ENCODE measurements around the gene SQSTM1. TPM values are rescaled to one million over a fixed set of nuclear protein-coding genes. Genes with fewer than 3 reads are reported as not detected.

The SQSTM1 gene
- polyA plus RNA-seq, 1 of the 3 experiments (the other 2 are of a cell fraction), result 181 TPM

- CTCF ChIA-PET, result interaction anchor here (0.9 to 8.3 kb wide), 4 partner anchors 9 to 29 kb away, joined by 3 to 67 read pairs (median 3); no protein-coding TSS in a partner anchor
- POLR2A ChIA-PET, result no interaction called here
- H3K4me2 ChIP-seq, result no peak overlapping the region
These were observed 27.9 kb upstream of the SQSTM1 start for GRCh38 chr5:179792612-179793467.

More at GRCh38 chr5:179792612-179793467, 27.9 kb upstream of the SQSTM1 start:
- Histone ChIP-seq H3K9me2 (no peaks in the 10 kb centered on the region), H4K20me1 (ENCODE audit: insufficient read depth) (no peaks in the 10 kb centered on the region), H3K9me3 (no peaks in the 10 kb centered on the region), H3F3A (replicated peaks; ENCODE audit: insufficient read depth) (peaks cover 4% of the 10 kb centered on the region), H3K79me2 (ENCODE audit: insufficient read depth) (no peaks in the 10 kb centered on the region), H3K4me1 (ENCODE audit: control insufficient read depth in 1 of 2, insufficient read depth in 2 of 2, low read depth in 1 of 2, low read length in 1 of 2) (peaks cover 0 to 14% of the 10 kb centered on the region in 2 experiments; a peak in 1 of 4 replicates), H2AFZ (ENCODE audit: low read depth) (no peak overlapping the region), H3K27me3 (ENCODE audit: insufficient read depth) (no peaks in the 10 kb centered on the region), H3K36me3 (replicated peaks in 1 of 2; ENCODE audit: control insufficient read depth in 1 of 2, insufficient read depth in 2 of 2, low read length in 1 of 2) (peaks cover 0 to 5% of the 10 kb centered on the region in 2 experiments), H3K4me3 (ENCODE audit: low read depth in 2 of 2, low read length in 1 of 2) (no peak overlapping the region), H3K27ac (ENCODE audit: low read depth in 2 of 2, low read length in 1 of 2) (no peak overlapping the region), H3K9ac (no peak overlapping the region)
- TF ChIP-seq TCF12 (IDR thresholded peaks at IDR 0.05), result no peak
- TF ChIP-seq, protein P1, sequence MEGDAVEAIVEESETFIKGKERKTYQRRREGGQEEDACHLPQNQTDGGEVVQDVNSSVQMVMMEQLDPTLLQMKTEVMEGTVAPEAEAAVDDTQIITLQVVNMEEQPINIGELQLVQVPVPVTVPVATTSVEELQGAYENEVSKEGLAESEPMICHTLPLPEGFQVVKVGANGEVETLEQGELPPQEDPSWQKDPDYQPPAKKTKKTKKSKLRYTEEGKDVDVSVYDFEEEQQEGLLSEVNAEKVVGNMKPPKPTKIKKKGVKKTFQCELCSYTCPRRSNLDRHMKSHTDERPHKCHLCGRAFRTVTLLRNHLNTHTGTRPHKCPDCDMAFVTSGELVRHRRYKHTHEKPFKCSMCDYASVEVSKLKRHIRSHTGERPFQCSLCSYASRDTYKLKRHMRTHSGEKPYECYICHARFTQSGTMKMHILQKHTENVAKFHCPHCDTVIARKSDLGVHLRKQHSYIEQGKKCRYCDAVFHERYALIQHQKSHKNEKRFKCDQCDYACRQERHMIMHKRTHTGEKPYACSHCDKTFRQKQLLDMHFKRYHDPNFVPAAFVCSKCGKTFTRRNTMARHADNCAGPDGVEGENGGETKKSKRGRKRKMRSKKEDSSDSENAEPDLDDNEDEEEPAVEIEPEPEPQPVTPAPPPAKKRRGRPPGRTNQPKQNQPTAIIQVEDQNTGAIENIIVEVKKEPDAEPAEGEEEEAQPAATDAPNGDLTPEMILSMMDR (IDR thresholded peaks at IDR 0.05), result no peak
- TF ChIP-seq SIN3A (IDR thresholded peaks at IDR 0.05; ENCODE audit: borderline replicate concordance, low read depth, low read length), result no peak
- TF ChIP-seq, protein P2, sequence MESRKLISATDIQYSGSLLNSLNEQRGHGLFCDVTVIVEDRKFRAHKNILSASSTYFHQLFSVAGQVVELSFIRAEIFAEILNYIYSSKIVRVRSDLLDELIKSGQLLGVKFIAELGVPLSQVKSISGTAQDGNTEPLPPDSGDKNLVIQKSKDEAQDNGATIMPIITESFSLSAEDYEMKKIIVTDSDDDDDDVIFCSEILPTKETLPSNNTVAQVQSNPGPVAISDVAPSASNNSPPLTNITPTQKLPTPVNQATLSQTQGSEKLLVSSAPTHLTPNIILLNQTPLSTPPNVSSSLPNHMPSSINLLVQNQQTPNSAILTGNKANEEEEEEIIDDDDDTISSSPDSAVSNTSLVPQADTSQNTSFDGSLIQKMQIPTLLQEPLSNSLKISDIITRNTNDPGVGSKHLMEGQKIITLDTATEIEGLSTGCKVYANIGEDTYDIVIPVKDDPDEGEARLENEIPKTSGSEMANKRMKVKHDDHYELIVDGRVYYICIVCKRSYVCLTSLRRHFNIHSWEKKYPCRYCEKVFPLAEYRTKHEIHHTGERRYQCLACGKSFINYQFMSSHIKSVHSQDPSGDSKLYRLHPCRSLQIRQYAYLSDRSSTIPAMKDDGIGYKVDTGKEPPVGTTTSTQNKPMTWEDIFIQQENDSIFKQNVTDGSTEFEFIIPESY (IDR thresholded peaks at IDR 0.05; ENCODE audit: borderline replicate concordance, low read depth), result no peak
- TF ChIP-seq GATA2 (CRISPR knock-in tag; IDR thresholded peaks at IDR 0.05), result no peak
- no peak for TF ChIP-seq TAF1 (IDR thresholded peaks at IDR 0.05; ENCODE audit: borderline replicate concordance, low read depth, low read length)
- no peak for TF ChIP-seq PBX3 (IDR thresholded peaks at IDR 0.05)
- TF ChIP-seq EZH2phosphoT487 (IDR thresholded peaks at IDR 0.05; ENCODE audit: borderline replicate concordance, low read depth), result no peak
- no peak for TF ChIP-seq USF1 (IDR thresholded peaks at IDR 0.05; ENCODE audit: borderline replicate concordance, low read depth)
- TF ChIP-seq SMC3 (IDR thresholded peaks at IDR 0.05; ENCODE audit: low read depth, low read length), result no peak
- WGBS (ENCODE audit: low lambda C conversion rate), result 92% methylated on average over 15 of the region's 24 CpGs
- no peak for DNase-seq

Data from SK-N-SH (cell line).